Cardiac muscle cell (in vitro differentiated cells and primary cell): ENCODE data around the gene ARF3. TPM values are rescaled to one million over a fixed set of nuclear protein-coding genes. Genes with fewer than 3 reads are reported as not detected.
A peak's percentile ranks its signal among the peaks of the same experiment; 100 is the strongest.

Experiments used
- DNase-seq, 2 donors: peaks; one replicate each; pipeline versions ENCODE4 v3.0.0 to v3.0.0-alpha.2; 2010 to 2017; ENCODE audit warnings: low read depth in 1 of 2, low spot score in 1 of 2
- H3K27ac ChIP-seq: fragments of 200-600 bp; sonication (generic); 2 replicates; pipeline ENCODE4 v1.5.1; 2016
- H3K27me3 ChIP-seq: fragments of 200-600 bp; sonication (generic); 2 replicates; pipeline ENCODE4 v1.6.0; 2016; ENCODE audit warnings: control low read depth
- H3K36me3 ChIP-seq: fragments of 200-600 bp; sonication (generic); 2 replicates; pipeline ENCODE4 v1.5.1; 2016; ENCODE audit warnings: control low read depth
- H3K4me1 ChIP-seq: fragments of 200-600 bp; sonication (generic); 2 replicates; pipeline ENCODE4 v1.8.1; 2017; ENCODE audit warnings: low read depth, mild to moderate bottlenecking, mixed run types
- H3K4me3 ChIP-seq: fragments of 200-600 bp; sonication (generic); 2 replicates; pipeline ENCODE4 v1.5.1; 2016; ENCODE audit warnings: mild to moderate bottlenecking
- H3K9me3 ChIP-seq: fragments of 200-600 bp; sonication (generic); 2 replicates; pipeline ENCODE4 v1.5.1; 2017; ENCODE audit warnings: low read depth, mild to moderate bottlenecking, control low read depth
- polyA plus RNA-seq: library from polyadenylated mRNA; unstranded; fragments of >200 nt; fragmentation: Nextera tagmentation; extraction: Ambion mirVana; gene quantifications from 2 replicates; pipeline ENCODE4 v1.2.1, GENCODE V29; 2016
- total RNA-seq: library from RNA; depleted of rRNA; stranded (reverse); fragments of >200 nt; gene quantifications from 2 replicates; pipeline ENCODE4 v1.2.3, GENCODE V29; 2016
- TF ChIP-seq, protein P1 (sequence below): IDR thresholded peaks from 2 replicates; pipeline ENCODE4 v1.5.1; 2012; ENCODE audit warnings: low read depth, mild to moderate bottlenecking, low read length

ARF3 gene
- total and polyA plus RNA-seq, 2 experiments from 2014 or later, result 106 to 120 TPM

DNA sequence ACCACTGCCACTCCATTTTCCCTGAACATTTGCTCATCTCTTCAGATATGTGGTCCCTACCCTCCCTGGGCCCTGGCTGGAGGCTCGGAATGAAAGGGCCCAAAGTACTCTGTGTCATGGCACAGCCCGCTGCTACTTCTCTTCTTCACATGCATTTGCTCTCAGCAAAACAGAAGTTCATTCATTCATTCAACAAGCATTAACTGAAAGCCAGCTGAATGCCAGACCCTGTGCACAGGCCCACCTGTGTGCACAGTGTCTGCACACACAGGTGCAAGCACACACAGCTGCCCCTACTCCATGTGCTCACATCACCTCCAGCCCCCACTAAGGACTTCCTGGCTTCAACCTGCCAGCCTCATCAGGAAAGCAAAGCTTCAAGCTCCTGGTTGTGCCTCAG lies 28.6 kb upstream of the ARF3 start:
- H3K27me3 ChIP-seq, result peaks cover 77% of the 10 kb centered on the region
- TF ChIP-seq, protein P1, sequence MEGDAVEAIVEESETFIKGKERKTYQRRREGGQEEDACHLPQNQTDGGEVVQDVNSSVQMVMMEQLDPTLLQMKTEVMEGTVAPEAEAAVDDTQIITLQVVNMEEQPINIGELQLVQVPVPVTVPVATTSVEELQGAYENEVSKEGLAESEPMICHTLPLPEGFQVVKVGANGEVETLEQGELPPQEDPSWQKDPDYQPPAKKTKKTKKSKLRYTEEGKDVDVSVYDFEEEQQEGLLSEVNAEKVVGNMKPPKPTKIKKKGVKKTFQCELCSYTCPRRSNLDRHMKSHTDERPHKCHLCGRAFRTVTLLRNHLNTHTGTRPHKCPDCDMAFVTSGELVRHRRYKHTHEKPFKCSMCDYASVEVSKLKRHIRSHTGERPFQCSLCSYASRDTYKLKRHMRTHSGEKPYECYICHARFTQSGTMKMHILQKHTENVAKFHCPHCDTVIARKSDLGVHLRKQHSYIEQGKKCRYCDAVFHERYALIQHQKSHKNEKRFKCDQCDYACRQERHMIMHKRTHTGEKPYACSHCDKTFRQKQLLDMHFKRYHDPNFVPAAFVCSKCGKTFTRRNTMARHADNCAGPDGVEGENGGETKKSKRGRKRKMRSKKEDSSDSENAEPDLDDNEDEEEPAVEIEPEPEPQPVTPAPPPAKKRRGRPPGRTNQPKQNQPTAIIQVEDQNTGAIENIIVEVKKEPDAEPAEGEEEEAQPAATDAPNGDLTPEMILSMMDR, result no peak
- H3K36me3 ChIP-seq, result no peaks in the 10 kb centered on the region
- H3K4me3 ChIP-seq, result no peak overlapping the region
- peaks cover 2% of the 10 kb centered on the region for H3K4me1 ChIP-seq
- DNase-seq, result no peak
- H3K9me3 ChIP-seq, result no peaks in the 10 kb centered on the region
- no peak overlapping the region for H3K27ac ChIP-seq

DNA sequence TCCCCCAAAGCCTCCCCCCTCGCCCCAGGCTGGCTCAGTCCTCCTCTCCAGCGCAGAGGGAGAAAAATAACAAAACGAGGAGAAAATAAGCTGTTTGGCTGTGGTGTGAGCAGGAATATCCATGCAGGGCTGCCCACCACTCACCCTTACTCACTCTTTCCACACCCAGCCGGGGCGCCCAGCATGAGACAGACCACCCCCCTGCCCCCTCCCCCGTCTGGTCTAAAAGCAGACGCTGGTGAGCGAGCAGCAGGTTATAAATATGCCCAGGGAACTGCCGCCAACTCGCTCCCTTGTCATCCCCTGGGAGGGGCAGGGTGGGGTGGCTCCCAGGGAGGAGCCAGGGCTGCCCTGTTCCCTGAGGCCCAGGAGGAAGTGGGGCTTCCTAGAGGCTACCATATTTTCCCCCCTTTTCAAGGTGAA lies 28.2 kb upstream of the ARF3 start:
- H3K4me1 ChIP-seq, result peaks cover 6% of the 10 kb centered on the region
- H3K9me3 ChIP-seq, result no peaks in the 10 kb centered on the region
- no peaks in the 10 kb centered on the region for H3K36me3 ChIP-seq
- TF ChIP-seq, protein P1, result no peak
- H3K27ac ChIP-seq, result no peak overlapping the region
- peak in 1 of 2 donors; percentile 66 for DNase-seq
- peaks cover 81% of the 10 kb centered on the region for H3K27me3 ChIP-seq
- H3K4me3 ChIP-seq, result no peak overlapping the region

DNA sequence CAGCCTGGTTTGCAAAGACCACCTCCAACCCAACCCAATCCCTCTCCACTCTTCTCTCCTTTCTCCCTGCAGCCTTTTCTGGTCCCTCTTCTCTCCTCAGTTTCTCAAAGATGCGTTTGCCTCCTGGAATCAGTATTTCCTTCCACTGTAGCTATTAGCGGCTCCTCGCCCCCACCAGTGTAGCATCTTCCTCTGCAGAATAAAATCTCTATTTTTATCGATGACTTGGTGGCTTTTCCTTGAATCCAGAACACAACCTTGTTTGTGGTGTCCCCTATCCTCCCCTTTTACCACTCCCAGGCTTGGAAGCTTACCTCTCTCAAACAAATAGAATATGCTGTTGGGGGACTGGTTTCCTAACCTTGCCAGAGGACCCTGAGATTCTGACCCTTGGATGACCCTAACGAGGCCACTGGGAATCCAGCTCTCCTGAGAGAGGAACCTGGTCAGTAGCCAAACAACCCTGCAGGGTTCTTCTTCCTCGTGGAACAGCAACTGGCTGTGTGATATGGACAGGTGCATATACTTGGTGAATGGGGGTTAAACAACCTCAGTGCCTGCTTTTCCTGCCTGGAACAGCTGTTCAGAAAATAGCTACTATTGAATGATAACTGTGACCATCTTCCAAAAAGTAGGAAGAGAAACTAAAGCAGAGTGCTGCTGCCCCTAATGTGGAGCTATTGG lies 25.3 kb upstream of the ARF3 start:
- no peak overlapping the region for H3K4me3 ChIP-seq
- no peaks in the 10 kb centered on the region for H3K36me3 ChIP-seq
- TF ChIP-seq, protein P1, result no peak
- no peaks in the 10 kb centered on the region for H3K9me3 ChIP-seq
- H3K4me1 ChIP-seq, result peaks cover 10% of the 10 kb centered on the region
- no peak overlapping the region for H3K27ac ChIP-seq
- no peak for DNase-seq
- peaks cover 89% of the 10 kb centered on the region for H3K27me3 ChIP-seq

DNA sequence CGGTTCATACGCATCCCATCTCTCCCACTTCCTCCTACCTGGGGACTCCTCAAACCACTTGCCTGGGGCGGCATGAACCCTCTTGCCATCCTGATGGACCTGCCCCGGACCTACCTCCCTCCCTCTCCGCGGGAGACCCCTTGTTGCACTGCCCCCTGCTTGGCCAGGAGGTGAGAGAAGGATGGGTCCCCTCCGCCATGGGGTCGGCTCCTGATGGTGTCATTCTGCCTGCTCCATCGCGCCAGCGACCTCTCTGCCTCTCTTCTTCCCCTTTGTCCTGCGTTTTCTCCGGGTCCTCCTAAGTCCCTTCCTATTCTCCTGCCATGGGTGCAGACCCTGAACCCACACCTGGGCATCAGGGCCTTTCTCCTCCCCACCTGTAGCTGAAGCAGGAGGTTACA lies 24.5 kb upstream of the ARF3 start:
- H3K4me3 ChIP-seq, result no peak overlapping the region
- no peak overlapping the region for H3K27ac ChIP-seq
- no peaks in the 10 kb centered on the region for H3K36me3 ChIP-seq
- H3K27me3 ChIP-seq, result peaks cover 89% of the 10 kb centered on the region
- TF ChIP-seq, protein P1, result no peak
- H3K4me1 ChIP-seq, result peaks cover 10% of the 10 kb centered on the region
- no peaks in the 10 kb centered on the region for H3K9me3 ChIP-seq
- no peak for DNase-seq

DNA sequence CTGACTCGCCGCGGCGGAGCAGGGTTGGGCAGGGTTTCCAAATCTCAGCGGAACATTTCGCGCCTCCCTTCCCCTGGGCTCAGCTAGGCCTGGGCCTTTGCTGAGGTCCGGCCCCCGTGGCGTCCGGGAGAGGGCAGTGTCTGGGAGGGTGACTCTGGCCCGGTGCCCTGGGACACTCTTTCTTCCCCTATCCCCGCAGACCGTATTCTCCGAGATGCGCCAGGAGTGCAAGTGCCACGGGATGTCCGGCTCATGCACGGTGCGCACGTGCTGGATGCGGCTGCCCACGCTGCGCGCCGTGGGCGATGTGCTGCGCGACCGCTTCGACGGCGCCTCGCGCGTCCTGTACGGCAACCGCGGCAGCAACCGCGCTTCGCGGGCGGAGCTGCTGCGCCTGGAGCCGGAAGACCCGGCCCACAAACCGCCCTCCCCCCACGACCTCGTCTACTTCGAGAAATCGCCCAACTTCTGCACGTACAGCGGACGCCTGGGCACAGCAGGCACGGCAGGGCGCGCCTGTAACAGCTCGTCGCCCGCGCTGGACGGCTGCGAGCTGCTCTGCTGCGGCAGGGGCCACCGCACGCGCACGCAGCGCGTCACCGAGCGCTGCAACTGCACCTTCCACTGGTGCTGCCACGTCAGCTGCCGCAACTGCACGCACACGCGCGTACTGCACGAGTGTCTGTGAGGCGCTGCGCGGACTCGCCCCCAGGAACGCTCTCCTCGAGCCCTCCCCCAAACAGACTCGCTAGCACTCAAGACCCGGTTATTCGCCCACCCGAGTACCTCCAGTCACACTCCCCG lies 23.9 kb upstream of the ARF3 start:
- peak overlapping the region; percentile 16 for H3K4me3 ChIP-seq
- DNase-seq, result no peak

More for the DNA sequence above, 23.9 kb upstream of the ARF3 start:
- Histone ChIP-seq H3K4me1 (peaks cover 10% of the 10 kb centered on the region), H3K9me3 (no peaks in the 10 kb centered on the region), H3K27me3 (peaks cover 89% of the 10 kb centered on the region), H3K27ac (no peak overlapping the region), H3K36me3 (no peaks in the 10 kb centered on the region)
- TF ChIP-seq, protein P1, result peak; percentile 18
